ENCODE measurements around the gene RAB11FIP4.

DNA sequence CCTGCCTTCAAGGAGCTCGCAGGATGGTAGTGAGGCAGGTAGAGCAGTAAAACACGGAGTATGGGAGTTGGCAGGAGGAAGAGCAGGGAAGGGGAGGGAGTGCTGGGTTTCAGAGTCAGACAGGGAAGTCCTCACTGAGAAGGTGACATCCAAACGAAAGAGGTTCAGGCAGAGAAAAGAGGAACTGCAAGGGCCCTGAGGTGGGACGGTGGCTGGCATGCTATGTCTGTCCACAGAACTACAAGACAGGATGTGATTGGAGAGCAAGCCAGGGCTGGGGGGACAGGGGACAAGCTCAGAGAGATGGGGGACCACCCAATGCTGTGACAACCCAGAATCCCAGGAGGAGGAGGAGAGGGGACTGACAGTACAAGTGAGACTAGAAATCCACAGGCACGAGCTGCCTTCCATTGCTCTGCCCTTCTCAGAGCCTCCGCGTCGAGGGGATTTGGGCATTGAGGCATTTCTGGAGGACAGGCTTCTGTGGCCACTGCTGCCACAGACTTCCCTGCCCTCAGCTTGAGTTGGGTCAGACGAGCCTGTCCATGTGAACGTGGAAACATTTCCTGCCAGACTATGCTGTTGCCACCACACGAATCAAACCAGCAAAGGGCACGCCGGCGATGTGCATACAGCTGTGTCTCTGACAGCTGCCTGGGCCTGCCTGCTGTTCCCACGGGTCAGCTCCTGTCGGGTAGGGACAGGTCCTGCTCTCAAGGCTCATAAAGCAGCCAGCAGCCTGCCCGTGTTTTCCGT, 100.1 kb downstream of the RAB11FIP4 start:
- TF ChIP-seq, protein P1, sequence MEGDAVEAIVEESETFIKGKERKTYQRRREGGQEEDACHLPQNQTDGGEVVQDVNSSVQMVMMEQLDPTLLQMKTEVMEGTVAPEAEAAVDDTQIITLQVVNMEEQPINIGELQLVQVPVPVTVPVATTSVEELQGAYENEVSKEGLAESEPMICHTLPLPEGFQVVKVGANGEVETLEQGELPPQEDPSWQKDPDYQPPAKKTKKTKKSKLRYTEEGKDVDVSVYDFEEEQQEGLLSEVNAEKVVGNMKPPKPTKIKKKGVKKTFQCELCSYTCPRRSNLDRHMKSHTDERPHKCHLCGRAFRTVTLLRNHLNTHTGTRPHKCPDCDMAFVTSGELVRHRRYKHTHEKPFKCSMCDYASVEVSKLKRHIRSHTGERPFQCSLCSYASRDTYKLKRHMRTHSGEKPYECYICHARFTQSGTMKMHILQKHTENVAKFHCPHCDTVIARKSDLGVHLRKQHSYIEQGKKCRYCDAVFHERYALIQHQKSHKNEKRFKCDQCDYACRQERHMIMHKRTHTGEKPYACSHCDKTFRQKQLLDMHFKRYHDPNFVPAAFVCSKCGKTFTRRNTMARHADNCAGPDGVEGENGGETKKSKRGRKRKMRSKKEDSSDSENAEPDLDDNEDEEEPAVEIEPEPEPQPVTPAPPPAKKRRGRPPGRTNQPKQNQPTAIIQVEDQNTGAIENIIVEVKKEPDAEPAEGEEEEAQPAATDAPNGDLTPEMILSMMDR (IDR thresholded peaks at IDR 0.05; ENCODE audit: low read depth, low read length) = no peak
- TF ChIP-seq POLR2A (IDR thresholded peaks at IDR 0.05; ENCODE audit: extremely low read depth, insufficient read length) = no peak
- 0 out of 2 replicates have a peak, but pooled peaks have one; percentile 21 for TF ChIP-seq MAX (IDR thresholded peaks at IDR 0.05; ENCODE audit: low read depth, low read length)

Data from NB4 (cell line).